HG03571 (cell line): ENCODE measurements around the gene GEMIN2.
A peak's percentile ranks its signal among the peaks of the same experiment; 100 is the strongest.
"Not testable (repeated sequence)": the region's sequence is repeated elsewhere in the genome, so short reads cannot be mapped to it uniquely, and the experiment has no call there.

ENCODE experiments used
- ATAC-seq: cut with Tn5 transposase; IDR thresholded peaks from one replicate; pipeline ENCODE4 v1.9.1; 2021; ENCODE audit not compliant: unreplicated experiment

The GEMIN2 gene

GRCh38 chr14:39109893-39110715 lies 4.0 kb upstream of the GEMIN2 start:
- ATAC-seq = no peak

- ATAC-seq = no peak
Measured at GRCh38 chr14:39113685-39114072, 444 bp upstream of the GEMIN2 start.

- ATAC-seq = no peak
Measured at GRCh38 chr14:39122330-39123138, 8.4 kb downstream of the GEMIN2 start.

GRCh38 chr14:39137835-39138234 lies 23.7 kb downstream of the GEMIN2 start:
- ATAC-seq = not testable (repeated sequence)

GRCh38 chr14:39138440-39138839 lies 24.3 kb downstream of the GEMIN2 start:
- no peak for ATAC-seq

- no peak for ATAC-seq
Measured at GRCh38 chr14:39140170-39140569, 26.0 kb downstream of the GEMIN2 start.

- ATAC-seq = not testable (repeated sequence)
Measured at GRCh38 chr14:39141623-39142022, 27.5 kb downstream of the GEMIN2 start.

- not testable (repeated sequence) for ATAC-seq
Measured at GRCh38 chr14:39143226-39143625, 29.1 kb downstream of the GEMIN2 start.

- ATAC-seq = no peak
Measured at GRCh38 chr14:39145266-39145966, 31.3 kb downstream of the GEMIN2 start.

GRCh38 chr14:39154594-39155189 lies 40.6 kb downstream of the GEMIN2 start:
- ATAC-seq = no peak

- no peak for ATAC-seq
Measured at GRCh38 chr14:39157491-39157890, 43.4 kb downstream of the GEMIN2 start.

- no peak for ATAC-seq
Measured at GRCh38 chr14:39158222-39158858, 44.2 kb downstream of the GEMIN2 start.

- ATAC-seq = no peak
Measured at GRCh38 chr14:39160494-39160893, 46.4 kb downstream of the GEMIN2 start.

GRCh38 chr14:39167797-39168320 lies 53.7 kb downstream of the GEMIN2 start:
- not testable (repeated sequence) for ATAC-seq

GRCh38 chr14:39168591-39168990 lies 54.5 kb downstream of the GEMIN2 start:
- ATAC-seq = no peak

GRCh38 chr14:39169541-39169900 lies 55.4 kb downstream of the GEMIN2 start:
- no peak for ATAC-seq

- ATAC-seq = no peak
Measured at GRCh38 chr14:39173198-39173597, 59.1 kb downstream of the GEMIN2 start.

- peak; percentile 91 for ATAC-seq
Measured at GRCh38 chr14:39174560-39175444, 60.7 kb downstream of the GEMIN2 start, which contains the start of gene PNN. Gene PNN, plus strand, starts transcription at chr14:39175254. Its CDS starts 26 bp downstream, at chr14:39175280.
